Stromal cell of bone marrow (primary cell): ENCODE results near the gene CARD11.
"Not testable (repeated sequence)": the region's sequence is repeated elsewhere in the genome, so short reads cannot be mapped to it uniquely, and the experiment has no call there.

ENCODE experiments used
- DNase-seq: peaks from one replicate; pipeline ENCODE4 v3.0.0-alpha.2; 2012; ENCODE audit warnings: low read depth

CARD11 gene

DNA sequence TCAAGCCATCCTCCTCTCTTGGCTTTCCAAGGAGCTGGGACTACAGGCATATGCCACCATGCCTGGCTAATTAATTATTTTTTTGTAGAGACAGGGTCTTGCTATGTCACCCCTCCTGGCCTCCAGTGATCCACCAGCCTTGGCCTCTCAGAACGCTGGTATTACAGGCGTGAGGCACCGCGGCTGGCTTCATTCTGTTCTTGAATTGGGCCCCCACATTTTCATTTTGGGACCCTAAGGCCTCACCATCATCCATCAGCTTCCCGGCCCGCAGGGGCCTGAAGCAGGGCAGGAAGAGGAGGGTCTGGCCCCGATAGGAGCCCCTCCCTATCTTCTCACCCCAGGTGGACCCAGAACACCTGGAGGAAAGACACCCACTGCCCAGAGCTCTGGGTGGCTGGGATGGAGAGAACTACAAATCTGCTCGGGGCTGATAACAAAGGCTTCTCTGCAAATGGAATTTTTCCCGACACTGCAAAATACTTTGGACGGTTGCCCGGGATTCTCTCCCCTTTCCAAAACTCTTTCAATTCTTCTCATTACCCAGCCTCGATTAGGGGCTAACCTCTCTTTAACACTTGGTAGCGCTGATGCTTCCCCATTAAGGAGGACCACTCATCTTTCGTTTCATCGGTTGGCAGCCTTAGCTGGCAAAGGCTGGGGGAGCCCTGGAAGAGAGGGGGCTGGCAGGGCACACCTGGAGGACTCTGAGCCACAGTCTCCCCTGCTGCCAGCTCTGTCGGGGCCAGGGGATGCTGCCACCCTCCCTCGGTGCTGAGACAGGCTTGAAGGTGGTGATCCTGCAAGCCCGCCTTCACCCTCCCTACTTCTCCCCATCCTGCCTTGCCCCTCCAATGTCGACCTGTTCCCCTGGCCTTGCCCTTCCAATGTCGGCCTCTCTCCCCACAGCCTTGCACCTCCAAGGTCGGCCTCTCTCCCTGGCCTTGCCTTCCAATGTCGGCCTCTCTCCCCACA is 118.5 kb downstream of the CARD11 start:
- no peak for DNase-seq

DNA sequence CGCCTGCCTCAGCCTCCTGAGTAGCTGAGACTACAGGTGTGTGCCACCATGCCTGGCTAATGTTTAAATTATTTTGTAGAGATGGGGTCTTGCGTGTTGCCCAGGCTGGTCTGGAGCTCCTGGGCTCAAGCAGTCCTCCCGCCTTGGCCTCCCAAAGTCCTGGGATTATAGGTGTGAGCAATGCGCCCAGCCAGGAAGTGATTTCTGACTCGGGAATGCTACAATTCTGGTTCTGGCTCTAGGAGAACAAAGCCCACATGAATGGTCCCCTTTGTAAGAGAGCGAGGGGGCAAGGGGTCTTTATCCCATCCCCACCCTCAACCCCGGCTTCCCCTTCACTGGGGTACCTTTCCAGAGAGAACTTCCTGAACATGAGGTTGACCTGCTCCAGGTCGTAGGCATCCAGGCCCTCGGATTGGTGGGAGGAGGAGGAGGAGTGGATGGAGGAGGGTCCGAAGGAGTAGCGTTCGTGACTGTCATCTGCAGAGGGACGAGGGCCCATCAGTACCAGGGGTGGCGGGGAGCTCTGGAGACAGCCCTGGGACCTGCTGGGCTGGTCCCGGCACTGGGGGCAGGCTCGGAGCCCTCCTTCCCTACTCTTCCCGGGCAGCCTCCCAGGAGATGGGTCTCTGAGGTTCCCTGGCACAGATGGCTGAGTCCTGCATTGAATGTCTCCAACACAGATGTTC is 119.6 kb downstream of the CARD11 start:
- no peak for DNase-seq

- no peak for DNase-seq
Measured at GRCh38 chr7:2923291-2923781, 120.3 kb downstream of the CARD11 start.

- DNase-seq, result no peak
Measured at GRCh38 chr7:2922866-2923265, 120.8 kb downstream of the CARD11 start.

DNA sequence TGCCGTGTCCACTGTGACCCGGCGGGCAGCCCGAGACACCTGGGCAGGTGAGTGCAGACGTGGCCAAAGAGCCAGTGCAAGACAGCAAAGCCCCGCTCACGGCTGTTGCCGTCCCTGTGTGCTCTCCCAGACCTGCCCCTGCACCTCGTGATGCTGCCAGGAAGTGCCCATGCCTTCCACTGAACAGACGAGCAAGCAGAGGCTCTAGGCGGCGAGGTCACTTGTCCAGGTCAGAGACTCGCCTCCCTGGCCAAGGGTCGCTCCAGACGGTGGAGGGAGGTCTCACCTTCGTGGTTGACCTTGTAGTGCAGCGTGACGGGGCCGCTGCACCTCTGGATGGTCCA is 121.3 kb downstream of the CARD11 start:
- DNase-seq, result no peak

GRCh38 chr7:2921653-2922347 is 121.9 kb downstream of the CARD11 start:
- no peak for DNase-seq

GRCh38 chr7:2920956-2921652 is 122.6 kb downstream of the CARD11 start:
- no peak for DNase-seq

GRCh38 chr7:2920480-2920879 is 123.2 kb downstream of the CARD11 start:
- DNase-seq, result not testable (repeated sequence)

DNA sequence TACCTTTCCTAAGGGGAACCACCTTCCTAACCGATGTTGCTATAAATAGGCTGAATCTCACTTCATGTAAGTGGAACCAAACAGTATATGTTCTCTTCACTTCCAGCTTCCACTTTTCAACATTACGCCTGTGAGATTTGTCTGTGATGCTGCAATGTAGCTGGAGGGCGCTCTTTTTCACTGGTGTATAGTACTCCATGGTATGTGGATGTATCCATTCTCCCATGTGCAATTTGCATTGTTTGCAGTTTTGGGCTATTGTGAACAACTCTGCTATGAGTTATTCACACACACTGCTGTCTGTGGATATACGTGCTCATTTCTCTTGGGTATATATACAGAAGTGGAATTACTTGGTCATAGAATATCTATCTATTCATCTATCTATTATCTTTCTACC is 123.6 kb downstream of the CARD11 start:
- DNase-seq, result no peak

GRCh38 chr7:2919256-2919655 is 124.4 kb downstream of the CARD11 start:
- no peak for DNase-seq

DNA sequence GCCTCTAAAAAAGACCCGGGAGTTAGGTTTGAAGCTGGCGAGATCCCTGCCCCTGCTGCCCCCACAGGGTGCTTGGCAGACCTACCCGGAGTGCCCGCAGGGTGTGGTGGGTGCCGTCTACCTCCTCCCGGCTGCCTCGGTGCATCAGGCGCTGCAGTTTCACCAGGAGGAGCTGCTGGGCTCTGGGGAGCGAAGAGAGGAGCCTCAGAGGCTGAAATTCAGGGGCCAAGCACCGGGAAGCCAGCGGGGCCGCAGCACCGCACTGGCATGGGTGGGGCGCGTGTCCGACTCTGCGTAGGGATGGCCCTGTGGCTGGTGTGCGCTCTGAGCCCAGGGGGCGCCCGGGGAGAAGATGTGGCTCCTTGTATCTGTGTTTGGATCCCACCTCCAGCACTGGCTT is 125.3 kb downstream of the CARD11 start:
- no peak for DNase-seq

DNA sequence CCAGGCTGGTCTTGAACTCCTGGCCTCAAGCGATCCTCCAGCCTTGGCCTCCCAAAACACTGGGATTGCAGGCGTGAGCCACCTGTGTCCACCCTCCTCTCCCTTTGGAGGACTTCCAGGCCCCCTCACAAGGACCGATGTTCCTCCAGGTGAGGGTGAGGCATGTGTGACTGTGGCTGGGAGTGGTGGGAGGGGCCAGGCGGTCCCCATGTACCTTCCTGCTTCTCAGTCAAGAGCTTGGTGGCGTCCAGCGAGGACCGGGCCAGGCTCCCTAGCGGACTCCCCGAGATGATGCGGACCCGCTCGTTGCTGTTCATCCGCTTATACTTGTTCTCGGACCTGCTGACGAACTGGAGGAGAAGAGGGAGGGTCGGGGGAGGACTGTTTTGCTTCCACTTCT is 128.6 kb downstream of the CARD11 start:
- no peak for DNase-seq

- no peak for DNase-seq
Measured at GRCh38 chr7:2913760-2914387, 129.8 kb downstream of the CARD11 start.

GRCh38 chr7:2912684-2913439 is 130.8 kb downstream of the CARD11 start:
- DNase-seq, result no peak

- no peak for DNase-seq
Measured at GRCh38 chr7:2911466-2911865, 132.2 kb downstream of the CARD11 start.

GRCh38 chr7:2909471-2910039 is 134.1 kb downstream of the CARD11 start:
- no peak for DNase-seq

GRCh38 chr7:2909043-2909442 is 134.6 kb downstream of the CARD11 start:
- no peak for DNase-seq

DNA sequence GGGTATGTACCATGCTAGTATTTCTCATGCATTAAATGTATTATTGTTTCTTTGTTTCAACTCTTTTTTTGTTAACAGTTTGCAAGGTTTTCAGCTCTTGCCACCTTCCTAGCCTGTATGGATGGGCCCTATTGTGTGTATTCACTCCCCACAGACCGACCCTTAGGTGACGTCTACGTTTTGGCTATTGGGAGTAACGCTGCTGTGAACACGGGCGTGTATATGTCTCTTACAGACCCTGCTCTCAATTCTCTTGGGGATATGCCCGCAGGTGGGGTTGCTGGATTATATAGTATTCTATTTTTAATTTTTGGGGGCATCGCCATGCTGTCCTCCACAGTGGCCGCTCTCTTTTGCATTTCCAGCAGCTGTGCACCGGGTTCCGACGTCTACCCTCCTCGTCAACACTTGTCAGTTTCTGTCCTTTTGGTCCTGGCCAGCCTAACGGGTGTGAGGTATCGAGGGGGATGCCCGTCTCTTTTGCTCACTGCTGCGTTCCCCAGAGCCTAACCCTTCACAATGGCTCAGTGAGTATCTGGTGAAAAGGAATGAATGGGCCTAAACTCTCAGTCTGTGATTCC is 135.5 kb downstream of the CARD11 start:
- DNase-seq, result no peak

DNA sequence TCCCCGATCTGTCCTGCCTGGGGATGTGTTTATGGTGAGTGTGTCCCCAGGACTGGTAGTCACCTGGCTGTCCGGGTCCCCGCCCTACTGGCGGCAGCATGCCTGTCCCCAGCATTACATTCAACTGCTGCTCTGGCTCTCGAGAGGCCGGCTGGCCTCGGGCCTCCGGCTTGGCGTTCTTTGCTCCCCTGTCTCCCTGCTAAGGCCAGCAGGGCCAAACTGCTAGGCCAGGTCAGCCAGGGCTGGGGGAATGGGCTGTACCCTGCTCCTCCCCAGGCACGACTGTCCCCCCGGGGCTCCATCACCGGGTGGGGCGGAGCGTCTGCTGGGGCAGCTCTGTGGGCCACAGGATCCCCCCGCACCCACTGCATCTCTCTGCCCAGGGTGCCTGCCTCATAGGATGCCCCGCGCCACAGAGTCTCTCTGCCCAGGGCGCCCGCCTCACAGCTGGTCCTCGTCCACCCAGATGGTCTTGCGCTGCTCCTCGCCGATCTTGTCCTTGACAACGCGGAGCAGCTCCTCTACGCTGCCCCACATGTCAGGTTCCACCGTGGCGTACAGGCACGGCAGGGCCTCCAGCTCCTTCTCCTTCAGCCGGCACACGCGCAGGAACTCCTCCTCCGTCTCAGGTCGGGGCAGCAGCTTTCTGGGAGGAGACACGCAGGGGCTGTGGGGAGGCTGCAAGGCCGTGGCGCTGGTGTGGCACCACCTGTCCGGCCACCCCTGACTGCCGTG is 137.3 kb downstream of the CARD11 start:
- DNase-seq, result no peak
